LHCN-M2 (cell line): ENCODE data around the gene PPARA. TPM values are rescaled to one million over a fixed set of nuclear protein-coding genes. Genes with fewer than 3 reads are reported as not detected.

ENCODE experiments used
- DNase-seq: peaks from one replicate; pipeline ENCODE4 v3.0.0-alpha.2; 2012; ENCODE audit warnings: low read depth
- total RNA-seq: library from RNA; depleted of rRNA; stranded (reverse); fragments of >200 nt; gene quantifications from 2 replicates; pipeline ENCODE4 v1.2.3, GENCODE V29; 2014; rRNA removed

PPARA gene
- total RNA-seq, 1 experiment from 2014 or later, result 6.3 TPM

DNA sequence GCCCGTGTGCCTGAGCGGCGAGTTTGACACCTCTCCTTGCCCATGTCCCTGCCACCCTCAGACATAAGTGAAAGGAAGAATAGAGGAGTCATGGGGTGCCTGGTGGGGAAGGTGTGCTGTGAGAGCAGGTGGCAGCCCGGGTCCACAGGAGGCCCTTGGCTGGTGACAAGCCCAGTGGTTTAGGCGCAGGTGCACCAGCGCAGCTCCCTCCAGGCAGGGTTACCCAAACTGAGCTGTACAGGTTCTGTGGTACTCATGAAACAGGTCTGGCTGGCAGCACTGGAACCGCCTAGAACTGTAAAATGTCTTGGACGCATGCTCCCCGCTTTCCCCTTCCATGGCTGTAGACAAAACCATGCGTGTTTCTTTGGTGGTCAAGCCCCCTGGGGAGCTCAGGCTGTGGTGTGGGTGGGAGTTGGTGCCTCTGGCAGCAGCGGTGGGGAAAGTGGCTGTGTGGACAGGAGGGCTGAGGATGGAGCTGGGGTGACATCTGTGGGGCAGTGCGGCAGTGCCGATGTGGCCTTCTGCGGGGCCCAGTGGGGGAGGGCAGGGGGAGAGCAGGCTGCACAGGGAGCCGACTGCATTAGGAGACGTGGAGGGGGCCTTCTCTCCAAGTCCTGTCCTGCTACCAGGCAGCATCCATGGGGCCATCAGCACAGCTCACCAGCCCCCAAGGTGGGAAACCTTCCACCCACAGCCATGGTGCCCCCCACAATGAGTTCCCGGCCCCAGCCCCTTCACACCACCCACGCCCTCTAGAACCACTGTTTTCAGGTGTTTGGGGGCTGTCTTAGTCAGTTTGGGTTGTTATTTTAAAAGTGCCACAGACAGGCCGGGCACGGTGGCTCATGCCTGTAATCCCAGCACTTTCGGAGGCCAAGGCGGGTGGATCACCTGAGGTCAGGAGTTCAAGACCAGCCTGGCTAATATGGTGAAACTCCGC lies 140.8 kb downstream of the PPARA start:
- no peak for DNase-seq

DNA sequence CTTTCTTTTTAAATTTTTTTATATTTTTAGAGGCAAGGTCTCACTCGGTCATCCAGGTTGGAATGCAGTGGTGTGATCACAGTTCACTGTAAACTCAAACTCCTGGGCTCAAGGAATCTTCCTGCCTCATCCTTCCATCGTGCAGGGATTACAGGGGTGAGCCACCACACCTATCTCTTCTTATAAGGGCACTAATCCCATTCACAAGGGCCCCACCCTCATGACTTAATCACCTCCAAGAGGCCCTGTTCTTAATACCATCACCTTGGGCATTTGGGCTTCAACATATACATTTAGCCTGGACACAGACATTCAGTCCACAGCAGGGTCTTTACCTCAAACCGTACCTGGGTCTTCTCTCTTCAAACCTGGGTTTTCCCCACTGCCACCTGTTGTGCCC lies 141.8 kb downstream of the PPARA start:
- no peak for DNase-seq

DNA sequence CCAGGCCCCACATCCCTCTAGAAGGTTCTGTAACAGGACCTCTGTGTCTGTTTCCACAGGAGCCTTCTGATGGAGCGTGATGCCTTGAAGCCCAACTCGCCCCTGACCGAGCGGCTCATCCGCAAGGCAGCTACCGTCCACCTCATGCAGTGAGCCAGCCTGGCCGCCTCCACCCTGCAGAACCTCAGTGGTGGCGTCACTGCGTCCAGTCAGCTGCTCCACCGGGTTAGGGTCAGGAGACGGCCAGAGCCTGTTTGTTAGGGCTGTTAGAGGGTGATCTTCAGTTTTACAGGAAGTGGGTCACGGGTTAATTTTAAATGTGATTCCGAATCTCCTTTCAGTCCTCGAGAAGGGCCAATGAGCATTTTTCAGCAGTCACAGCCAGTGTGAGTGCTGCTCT lies 142.4 kb downstream of the PPARA start:
- DNase-seq, result no peak

Other genes starting within 250 kb of the PPARA start
- 0.13 TPM in 1 of 2 replicates, not detected in the other for gene WNT7B, start 173.4 kb upstream of the PPARA start, total RNA-seq
- gene CDPF1, start 99.8 kb downstream of the PPARA start, total RNA-seq, result 15.9 and 21.3 TPM in 2 replicates
- not detected in 2 replicates for gene PKDREJ, start 112.8 kb downstream of the PPARA start, total RNA-seq
- gene TTC38, start 117.5 kb downstream of the PPARA start, total RNA-seq, result 38.0 and 38.6 TPM in 2 replicates
- 27.6 and 31.9 TPM in 2 replicates for gene GTSE1, start 146.3 kb downstream of the PPARA start, total RNA-seq
- gene TRMU, start 185.2 kb downstream of the PPARA start, total RNA-seq, result 53.6 and 59.0 TPM in 2 replicates